Cardiac ventricle fibroblast (primary cell): Measurements from ENCODE around the gene CCR8. TPM values are rescaled to one million over a fixed set of nuclear protein-coding genes. Genes with fewer than 3 reads are reported as not detected.

Experiments
- total RNA-seq: library from RNA; depleted of rRNA; stranded (reverse); fragments of >200 nt; gene quantifications from 2 replicates; pipeline ENCODE4 v1.2.3, GENCODE V29; 2015

CCR8 gene, protein sequence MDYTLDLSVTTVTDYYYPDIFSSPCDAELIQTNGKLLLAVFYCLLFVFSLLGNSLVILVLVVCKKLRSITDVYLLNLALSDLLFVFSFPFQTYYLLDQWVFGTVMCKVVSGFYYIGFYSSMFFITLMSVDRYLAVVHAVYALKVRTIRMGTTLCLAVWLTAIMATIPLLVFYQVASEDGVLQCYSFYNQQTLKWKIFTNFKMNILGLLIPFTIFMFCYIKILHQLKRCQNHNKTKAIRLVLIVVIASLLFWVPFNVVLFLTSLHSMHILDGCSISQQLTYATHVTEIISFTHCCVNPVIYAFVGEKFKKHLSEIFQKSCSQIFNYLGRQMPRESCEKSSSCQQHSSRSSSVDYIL
- not detected in 2 replicates for total RNA-seq

DNA sequence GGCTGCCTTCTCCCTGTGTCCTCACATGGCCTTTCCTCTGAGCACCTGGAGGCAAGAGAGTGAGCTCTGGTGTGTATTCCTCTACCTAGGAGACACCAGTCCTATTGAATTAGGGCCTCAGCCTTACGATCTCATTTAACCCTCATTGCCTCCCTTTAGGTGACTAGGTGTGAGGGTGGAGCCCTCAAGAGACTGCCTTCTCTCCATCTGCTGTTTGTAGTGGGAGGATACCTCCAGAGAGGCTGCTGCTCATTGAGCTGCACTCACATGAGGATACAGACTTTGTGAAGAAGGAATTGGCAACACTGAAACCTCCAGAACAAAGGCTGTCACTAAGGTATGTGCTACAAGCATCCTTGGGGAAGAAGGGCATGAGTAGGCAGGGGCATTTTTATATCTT, at the start of gene CCR8:
Gene CCR8 (plus strand): TSS at position 217 of the 400 bp plus-strand sequence. CDS start 2,623 bp downstream, outside the sequence.

DNA sequence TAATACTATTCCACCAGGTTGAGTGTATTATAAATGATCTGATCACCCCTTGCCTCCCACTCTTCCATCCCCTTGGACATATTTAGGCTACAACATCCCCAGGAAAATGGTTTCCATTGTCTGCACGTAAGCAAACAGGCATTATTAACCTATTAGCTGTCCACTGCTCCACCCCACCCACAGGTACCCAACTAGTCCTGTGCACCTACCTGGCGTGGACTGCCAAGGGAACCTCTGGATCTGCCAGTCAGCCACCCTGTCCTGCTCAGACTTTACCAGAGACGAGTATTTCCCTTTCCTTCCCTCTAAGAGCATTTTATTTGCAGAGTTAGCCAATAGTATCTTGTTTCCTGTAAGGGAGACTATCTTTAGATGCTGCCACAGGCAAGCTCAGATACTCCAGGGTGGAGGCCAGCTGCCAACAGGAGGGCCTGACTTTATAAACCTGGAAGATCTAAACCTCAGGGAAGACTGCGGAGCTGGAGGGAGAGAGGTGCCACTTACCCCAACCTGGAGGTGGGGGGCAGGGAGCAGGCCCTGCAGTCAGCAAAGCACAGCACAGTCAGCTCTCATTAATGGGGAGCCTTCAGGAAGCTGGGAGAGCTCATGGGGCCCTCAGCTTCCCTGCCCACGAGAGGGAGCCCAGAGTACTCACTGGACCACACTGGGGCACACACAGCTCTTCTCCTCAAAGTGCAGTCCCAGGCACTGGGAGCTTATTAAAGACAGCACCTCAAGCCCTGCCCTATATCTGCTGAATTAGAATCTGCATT, 49.6 kb upstream of the CCR8 start, which contains the start of gene CX3CR1:
Gene CX3CR1 (minus strand): TSS at position 292 of the 773 bp plus-strand sequence. CDS start 13,527 bp downstream, outside the sequence.

Other genes with a start within 250 kb of the CCR8 start
- gene GORASP1, start 222.1 kb upstream of the CCR8 start, total RNA-seq: 29.5 and 33.7 TPM in 2 replicates
- gene TTC21A, start 222.0 kb upstream of the CCR8 start, total RNA-seq: 0.64 and 1.3 TPM in 2 replicates
- 2.3 and 2.4 TPM in 2 replicates for gene CSRNP1, start 176.1 kb upstream of the CCR8 start, total RNA-seq
- gene XIRP1, start 137.1 kb upstream of the CCR8 start, total RNA-seq: not detected in 2 replicates
- not detected in 2 replicates for gene CX3CR1, start 49.7 kb upstream of the CCR8 start, total RNA-seq
- gene SLC25A38, start 53.7 kb downstream of the CCR8 start, total RNA-seq: 28.5 and 30.5 TPM in 2 replicates
- 1,070 and 1,205 TPM in 2 replicates for gene RPSA, start 77.0 kb downstream of the CCR8 start, total RNA-seq
- gene MOBP, start 138.0 kb downstream of the CCR8 start, total RNA-seq: not detected in 2 replicates